ENCODE measurements around the gene LZTS2.

LZTS2 gene

GRCh38 chr10:101056365-101057151, 57.0 kb downstream of the LZTS2 start:
- no peak for DNase-seq
